Astrocyte (in vitro differentiated cells and primary cell): Measurements from ENCODE around the gene SLC5A1. TPM values are rescaled to one million over a fixed set of nuclear protein-coding genes. Genes with fewer than 3 reads are reported as not detected.

Source experiments
- DNase-seq: peaks from one replicate; pipeline ENCODE4 v3.0.0-alpha.2; 2010; ENCODE audit warnings: low read depth
- FAIRE-seq: peaks from 2 replicates; lab custom pipeline; 2011; peaks lifted over from hg19 to GRCh38; lab: Jason Lieb, UNC
- H2AFZ ChIP-seq: 2 replicates; pipeline ENCODE4 v1.6.0; 2012; ENCODE audit warnings: low read depth, low read length, inconsistent platforms
- H3K27ac ChIP-seq: 2 replicates; pipeline ENCODE4 v1.5.1; 2011; ENCODE audit warnings: low read depth, low read length, inconsistent platforms
- H3K27me3 ChIP-seq: 2 replicates; pipeline ENCODE4 v1.6.0; 2011; ENCODE audit warnings: low read length, inconsistent platforms; ENCODE audit not compliant: insufficient read depth
- H3K36me3 ChIP-seq: 2 replicates; pipeline ENCODE4 v1.5.1; 2011; ENCODE audit warnings: low read length, inconsistent platforms; ENCODE audit not compliant: insufficient read depth
- H3K4me1 ChIP-seq: 2 replicates; pipeline ENCODE4 v1.5.1; 2011; ENCODE audit warnings: low read length, inconsistent platforms; ENCODE audit not compliant: insufficient read depth
- H3K4me2 ChIP-seq: 2 replicates; pipeline ENCODE4 v1.6.0; 2012; ENCODE audit warnings: low read length, inconsistent platforms
- H3K4me3 ChIP-seq: 2 replicates; pipeline ENCODE4 v1.5.1; 2011; ENCODE audit warnings: low read depth, mild to moderate bottlenecking, low read length, inconsistent platforms; ENCODE audit not compliant: insufficient read depth
- H3K79me2 ChIP-seq: 2 replicates; pipeline ENCODE4 v1.6.0; 2012; ENCODE audit warnings: mild to moderate bottlenecking, low read length, inconsistent platforms; ENCODE audit not compliant: insufficient read depth
- H3K9ac ChIP-seq: 2 replicates; pipeline ENCODE4 v1.6.0; 2012; ENCODE audit warnings: mild to moderate bottlenecking, low read length, inconsistent platforms
- H3K9me3 ChIP-seq: 2 replicates; pipeline ENCODE4 v1.5.1; 2012; ENCODE audit warnings: low read depth, mild to moderate bottlenecking, low read length, inconsistent platforms; ENCODE audit not compliant: insufficient read depth
- H4K20me1 ChIP-seq: 2 replicates; pipeline ENCODE4 v1.6.0; 2012; ENCODE audit warnings: low read length, inconsistent platforms; ENCODE audit not compliant: insufficient read depth
- H3K27ac Mint-ChIP-seq: one replicate; pipeline ENCODE4 v1.8.0; 2021; ENCODE audit warnings: mild to moderate bottlenecking, mixed read lengths; ENCODE audit not compliant: unreplicated experiment
- H3K27me3 Mint-ChIP-seq: one replicate; pipeline ENCODE4 v1.8.0; 2021; ENCODE audit warnings: low read depth, mixed read lengths; ENCODE audit not compliant: unreplicated experiment
- H3K36me3 Mint-ChIP-seq: one replicate; pipeline ENCODE4 v1.8.0; 2021; ENCODE audit warnings: low read depth, mixed read lengths; ENCODE audit not compliant: unreplicated experiment
- H3K4me1 Mint-ChIP-seq: one replicate; pipeline ENCODE4 v1.8.0; 2021; ENCODE audit warnings: low read depth, mixed read lengths; ENCODE audit not compliant: unreplicated experiment
- H3K4me3 Mint-ChIP-seq: one replicate; pipeline ENCODE4 v1.8.0; 2021; ENCODE audit warnings: mild to moderate bottlenecking, moderate library complexity, mixed read lengths; ENCODE audit not compliant: unreplicated experiment
- H3K9me3 Mint-ChIP-seq: one replicate; pipeline ENCODE4 v1.8.0; 2021; ENCODE audit warnings: mild to moderate bottlenecking, mixed read lengths; ENCODE audit not compliant: unreplicated experiment
- EZH2 ChIP-seq: IDR thresholded peaks from 2 replicates; pipeline ENCODE4 v1.6.1; 2012; ENCODE audit warnings: mild to moderate bottlenecking, low read length, inconsistent platforms; ENCODE audit not compliant: insufficient read depth
- total RNA-seq: library from RNA; stranded (reverse); gene quantifications from 2 replicates; pipeline ENCODE4 v1.2.1, GENCODE V29; 2021
- TF ChIP-seq, protein P1 (sequence below): IDR thresholded peaks from 2 replicates; pipeline ENCODE4 v1.5.1; 2011; ENCODE audit warnings: low read depth, mild to moderate bottlenecking, inconsistent platforms, low read length, moderate library complexity; ENCODE audit not compliant: insufficient read depth

The SLC5A1 gene
- total RNA-seq, 1 donor from 2014 or later = not detected

- H3K9ac ChIP-seq = no peak overlapping the region
- H3K4me1 ChIP-seq = no peaks in the 10 kb centered on the region
- H3K4me3 ChIP-seq = no peak overlapping the region
- no peak overlapping the region for H3K27ac Mint-ChIP-seq
- H3K9me3 Mint-ChIP-seq = no peaks in the 10 kb centered on the region
- H3K4me2 ChIP-seq = no peak overlapping the region
- no peak for FAIRE-seq
- no peak overlapping the region for H2AFZ ChIP-seq
- H3K36me3 ChIP-seq = no peaks in the 10 kb centered on the region
- H3K27ac ChIP-seq = no peak overlapping the region
- no peak overlapping the region for H3K4me3 Mint-ChIP-seq
- H3K79me2 ChIP-seq = no peaks in the 10 kb centered on the region
- H4K20me1 ChIP-seq = no peaks in the 10 kb centered on the region
- H3K36me3 Mint-ChIP-seq = no peaks in the 10 kb centered on the region
- no peaks in the 10 kb centered on the region for H3K9me3 ChIP-seq
- H3K4me1 Mint-ChIP-seq = no peaks in the 10 kb centered on the region
- H3K27me3 Mint-ChIP-seq = peaks cover 12% of the 10 kb centered on the region
- no peak for DNase-seq
- TF ChIP-seq EZH2 = no peak
- TF ChIP-seq, protein P1, sequence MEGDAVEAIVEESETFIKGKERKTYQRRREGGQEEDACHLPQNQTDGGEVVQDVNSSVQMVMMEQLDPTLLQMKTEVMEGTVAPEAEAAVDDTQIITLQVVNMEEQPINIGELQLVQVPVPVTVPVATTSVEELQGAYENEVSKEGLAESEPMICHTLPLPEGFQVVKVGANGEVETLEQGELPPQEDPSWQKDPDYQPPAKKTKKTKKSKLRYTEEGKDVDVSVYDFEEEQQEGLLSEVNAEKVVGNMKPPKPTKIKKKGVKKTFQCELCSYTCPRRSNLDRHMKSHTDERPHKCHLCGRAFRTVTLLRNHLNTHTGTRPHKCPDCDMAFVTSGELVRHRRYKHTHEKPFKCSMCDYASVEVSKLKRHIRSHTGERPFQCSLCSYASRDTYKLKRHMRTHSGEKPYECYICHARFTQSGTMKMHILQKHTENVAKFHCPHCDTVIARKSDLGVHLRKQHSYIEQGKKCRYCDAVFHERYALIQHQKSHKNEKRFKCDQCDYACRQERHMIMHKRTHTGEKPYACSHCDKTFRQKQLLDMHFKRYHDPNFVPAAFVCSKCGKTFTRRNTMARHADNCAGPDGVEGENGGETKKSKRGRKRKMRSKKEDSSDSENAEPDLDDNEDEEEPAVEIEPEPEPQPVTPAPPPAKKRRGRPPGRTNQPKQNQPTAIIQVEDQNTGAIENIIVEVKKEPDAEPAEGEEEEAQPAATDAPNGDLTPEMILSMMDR = no peak
- peaks cover 20% of the 10 kb centered on the region for H3K27me3 ChIP-seq
These were observed 30.2 kb downstream of the SLC5A1 start for GRCh38 chr22:32073262-32073661.

DNA sequence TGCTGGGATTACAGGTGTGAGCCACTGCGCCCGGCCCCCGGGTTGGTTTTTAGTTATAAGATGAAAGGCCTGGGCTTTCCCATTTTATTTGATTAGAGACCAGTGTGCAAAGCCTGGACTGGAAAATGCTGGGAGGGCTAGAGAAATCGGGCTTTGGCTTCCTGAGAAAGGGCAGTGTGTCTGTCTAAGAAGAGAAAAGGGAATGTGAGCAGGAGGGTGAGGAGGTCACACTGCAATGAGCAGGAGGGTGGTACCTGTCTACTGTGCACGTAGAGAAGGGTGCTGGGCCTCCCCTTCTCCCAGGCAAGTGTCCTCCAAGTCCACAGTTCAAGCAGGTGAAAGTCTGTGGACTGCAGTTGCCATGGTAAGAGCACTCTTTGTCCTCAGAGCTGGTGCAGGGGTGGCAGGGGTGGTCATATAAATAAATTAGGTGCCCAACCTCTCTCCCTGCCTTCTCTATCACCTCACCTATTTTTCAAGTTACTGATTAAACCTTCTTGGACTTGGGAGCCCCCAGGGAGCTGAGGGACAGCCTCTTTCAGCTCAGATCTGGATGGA lies 30.8 kb downstream of the SLC5A1 start:
- FAIRE-seq = no peak
- Mint-ChIP-seq H3K27ac (no peak overlapping the region), H3K9me3 (no peaks in the 10 kb centered on the region), H3K36me3 (no peaks in the 10 kb centered on the region), H3K4me1 (peaks cover under 1% of the 10 kb centered on the region), H3K27me3 (peaks cover 12% of the 10 kb centered on the region), H3K4me3 (no peak overlapping the region)
- Histone ChIP-seq H3K4me3 (no peak overlapping the region), H3K4me1 (peaks cover under 1% of the 10 kb centered on the region), H3K79me2 (no peaks in the 10 kb centered on the region), H3K4me2 (no peak overlapping the region), H2AFZ (no peak overlapping the region), H3K27me3 (peaks cover 20% of the 10 kb centered on the region), H4K20me1 (no peaks in the 10 kb centered on the region), H3K9ac (no peak overlapping the region), H3K9me3 (no peaks in the 10 kb centered on the region), H3K36me3 (no peaks in the 10 kb centered on the region), H3K27ac (no peak overlapping the region)
- no peak for DNase-seq
- TF ChIP-seq, protein P1 = no peak
- TF ChIP-seq EZH2 = no peak

GRCh38 chr22:32075997-32076760 lies 33.1 kb downstream of the SLC5A1 start:
- H3K79me2 ChIP-seq = no peaks in the 10 kb centered on the region

More at GRCh38 chr22:32075997-32076760, 33.1 kb downstream of the SLC5A1 start:
- Mint-ChIP-seq H3K36me3 (no peaks in the 10 kb centered on the region), H3K4me3 (no peak overlapping the region), H3K27ac (no peak overlapping the region), H3K27me3 (peaks cover 7% of the 10 kb centered on the region), H3K4me1 (peaks cover 10% of the 10 kb centered on the region), H3K9me3 (no peaks in the 10 kb centered on the region)
- Histone ChIP-seq H3K36me3 (no peaks in the 10 kb centered on the region), H2AFZ (no peak overlapping the region), H4K20me1 (no peaks in the 10 kb centered on the region), H3K9me3 (no peaks in the 10 kb centered on the region), H3K27ac (no peak overlapping the region), H3K27me3 (peaks cover 18% of the 10 kb centered on the region), H3K9ac (no peak overlapping the region), H3K4me1 (peaks cover 2% of the 10 kb centered on the region), H3K4me2 (no peak overlapping the region), H3K4me3 (no peak overlapping the region)
- no peak for FAIRE-seq
- DNase-seq = no peak
- TF ChIP-seq EZH2 = no peak
- TF ChIP-seq, protein P1 = no peak
